ENCODE results near the gene ARF3.
A peak's percentile ranks its signal among the peaks of the same experiment; 100 is the strongest.

ARF3 gene

GRCh38 chr12:48996794-48997718 is 39.8 kb upstream of the ARF3 start:
- no peak overlapping the region for H3K4me3 ChIP-seq (ENCODE audit: low read depth, low read length)
- DNase-seq (ENCODE audit: low read depth) = no peak
- no peak for TF ChIP-seq CTCF (IDR thresholded peaks at IDR 0.05; ENCODE audit: control insufficient read depth, extremely low read depth, insufficient read depth)

- TF ChIP-seq CTCF (IDR thresholded peaks at IDR 0.05; ENCODE audit: control insufficient read depth, extremely low read depth, insufficient read depth) = peak; percentile 84
- H3K4me3 ChIP-seq (ENCODE audit: low read depth, low read length) = peak overlapping the region; percentile 23
- DNase-seq (ENCODE audit: low read depth) = no peak
Observed at GRCh38 chr12:48995086-48995879, 38.0 kb upstream of the ARF3 start.

- no peak overlapping the region for H3K4me3 ChIP-seq (ENCODE audit: low read depth, low read length)
- TF ChIP-seq CTCF (IDR thresholded peaks at IDR 0.05; ENCODE audit: control insufficient read depth, extremely low read depth, insufficient read depth) = no peak
- DNase-seq (ENCODE audit: low read depth) = no peak
Observed at GRCh38 chr12:48994224-48995085, 37.2 kb upstream of the ARF3 start.

- no peak overlapping the region for H3K4me3 ChIP-seq (ENCODE audit: low read depth, low read length)
- DNase-seq (ENCODE audit: low read depth) = no peak
- no peak for TF ChIP-seq CTCF (IDR thresholded peaks at IDR 0.05; ENCODE audit: control insufficient read depth, extremely low read depth, insufficient read depth)
Observed at GRCh38 chr12:48993787-48994186, 36.5 kb upstream of the ARF3 start.

- H3K4me3 ChIP-seq (ENCODE audit: low read depth, low read length) = no peak overlapping the region
- TF ChIP-seq CTCF (IDR thresholded peaks at IDR 0.05; ENCODE audit: control insufficient read depth, extremely low read depth, insufficient read depth) = no peak
- no peak for DNase-seq (ENCODE audit: low read depth)
Observed at GRCh38 chr12:48991247-48992050, 34.2 kb upstream of the ARF3 start.

GRCh38 chr12:48990552-48990951 is 33.3 kb upstream of the ARF3 start:
- no peak for TF ChIP-seq CTCF (IDR thresholded peaks at IDR 0.05; ENCODE audit: control insufficient read depth, extremely low read depth, insufficient read depth)
- no peak for DNase-seq (ENCODE audit: low read depth)
- H3K4me3 ChIP-seq (ENCODE audit: low read depth, low read length) = no peak overlapping the region

Data from LNCaP clone FGC (cell line).